Measurements from ENCODE around the gene MTIF3. TPM values are rescaled to one million over a fixed set of nuclear protein-coding genes. Genes with fewer than 3 reads are reported as not detected.

Gene MTIF3
- total RNA-seq, 2 donors from 2014 or later: 28.3 to 29.5 TPM

DNA sequence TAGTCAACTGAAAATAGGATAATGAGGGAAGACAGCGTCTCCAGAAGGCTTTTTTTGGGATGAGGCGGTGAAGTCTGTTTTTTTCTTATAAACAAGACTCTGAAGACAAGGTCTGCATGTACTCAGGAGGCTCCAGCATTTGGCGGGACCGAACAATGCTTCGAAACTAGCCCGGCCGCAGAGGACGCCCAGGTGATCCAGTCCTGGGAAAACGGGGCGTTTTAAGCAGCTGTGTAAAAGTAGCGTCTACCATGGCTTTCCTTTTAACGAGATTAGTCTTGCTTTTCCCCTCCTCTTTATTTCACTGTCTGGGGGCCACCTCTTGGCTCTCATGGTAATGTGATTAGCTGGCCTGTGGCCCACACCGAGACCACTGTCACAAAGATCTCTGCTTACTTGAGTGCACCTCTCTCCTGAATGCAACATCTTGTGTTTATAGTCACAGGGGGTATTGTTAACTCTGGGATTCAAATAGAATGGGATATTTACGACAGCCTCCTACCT, 55.3 kb downstream of the MTIF3 start:
- TF ChIP-seq, protein P1, sequence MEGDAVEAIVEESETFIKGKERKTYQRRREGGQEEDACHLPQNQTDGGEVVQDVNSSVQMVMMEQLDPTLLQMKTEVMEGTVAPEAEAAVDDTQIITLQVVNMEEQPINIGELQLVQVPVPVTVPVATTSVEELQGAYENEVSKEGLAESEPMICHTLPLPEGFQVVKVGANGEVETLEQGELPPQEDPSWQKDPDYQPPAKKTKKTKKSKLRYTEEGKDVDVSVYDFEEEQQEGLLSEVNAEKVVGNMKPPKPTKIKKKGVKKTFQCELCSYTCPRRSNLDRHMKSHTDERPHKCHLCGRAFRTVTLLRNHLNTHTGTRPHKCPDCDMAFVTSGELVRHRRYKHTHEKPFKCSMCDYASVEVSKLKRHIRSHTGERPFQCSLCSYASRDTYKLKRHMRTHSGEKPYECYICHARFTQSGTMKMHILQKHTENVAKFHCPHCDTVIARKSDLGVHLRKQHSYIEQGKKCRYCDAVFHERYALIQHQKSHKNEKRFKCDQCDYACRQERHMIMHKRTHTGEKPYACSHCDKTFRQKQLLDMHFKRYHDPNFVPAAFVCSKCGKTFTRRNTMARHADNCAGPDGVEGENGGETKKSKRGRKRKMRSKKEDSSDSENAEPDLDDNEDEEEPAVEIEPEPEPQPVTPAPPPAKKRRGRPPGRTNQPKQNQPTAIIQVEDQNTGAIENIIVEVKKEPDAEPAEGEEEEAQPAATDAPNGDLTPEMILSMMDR (IDR thresholded peaks at IDR 0.05): no peak
- no peak overlapping the region for H3K4me3 ChIP-seq
- ATAC-seq (ENCODE audit: insufficient number of reproducible peaks, low FRiP score, low read depth): no peak

DNA sequence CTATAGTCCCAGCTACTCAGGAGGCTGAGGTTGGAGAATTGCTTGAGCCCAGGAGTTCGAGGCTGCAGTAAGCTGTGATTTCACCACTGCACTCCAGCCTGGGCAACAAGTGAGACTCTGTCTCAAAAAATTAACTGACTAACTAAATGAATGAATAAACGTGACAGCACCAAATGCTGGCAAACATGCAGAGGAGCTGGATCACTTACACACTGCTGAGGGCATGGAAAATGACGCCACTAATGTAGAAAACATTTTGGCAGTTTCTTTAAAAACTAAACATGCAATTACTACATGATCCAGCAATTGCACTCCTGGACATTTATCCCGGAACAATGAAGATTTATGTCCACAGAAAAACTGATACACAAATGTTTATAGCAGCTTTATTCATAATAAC, 57.3 kb downstream of the MTIF3 start:
- Histone ChIP-seq H3K9me3 (no peaks in the 10 kb centered on the region), H3K36me3 (no peaks in the 10 kb centered on the region), H3K4me3 (no peak overlapping the region), H3K27ac (no peak overlapping the region), H3K27me3 (replicated peaks; ENCODE audit: insufficient read depth) (no peaks in the 10 kb centered on the region), H3K4me1 (ENCODE audit: control insufficient read depth in 1 of 2, low read depth in 2 of 2) (no peaks in the 10 kb centered on the region)
- ATAC-seq (ENCODE audit: insufficient number of reproducible peaks, low FRiP score, low read depth) (no peak), DNase-seq (ENCODE audit: low spot score) (no peak)
- TF ChIP-seq, protein P1 (IDR thresholded peaks at IDR 0.05): no peak

More for the DNA sequence above, 55.3 kb downstream of the MTIF3 start:
- no peak for DNase-seq (ENCODE audit: low spot score)
- Histone ChIP-seq H3K27ac (no peak overlapping the region), H3K36me3 (no peaks in the 10 kb centered on the region), H3K4me1 (ENCODE audit: control insufficient read depth in 1 of 2, low read depth in 2 of 2) (no peaks in the 10 kb centered on the region), H3K9me3 (no peaks in the 10 kb centered on the region), H3K27me3 (replicated peaks; ENCODE audit: insufficient read depth) (no peaks in the 10 kb centered on the region)

DNA sequence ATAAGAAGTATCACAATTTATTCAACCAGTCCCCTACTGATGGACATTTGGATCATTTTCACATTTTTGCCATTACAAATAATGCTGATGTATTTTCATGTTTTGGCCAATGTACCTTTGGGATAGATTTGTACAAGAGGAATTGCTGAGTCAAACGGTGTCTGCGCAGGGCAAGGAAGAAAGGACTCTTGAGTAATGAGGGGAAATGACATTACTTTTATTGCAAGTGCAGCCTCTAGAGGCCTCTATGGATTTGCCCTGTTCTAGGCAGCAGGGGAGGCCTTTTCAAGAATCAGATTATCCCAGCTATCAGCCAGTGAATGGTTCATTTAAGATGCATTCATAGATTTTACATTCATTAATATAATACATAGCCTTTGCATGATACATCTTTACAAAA, 58.9 kb downstream of the MTIF3 start:
- TF ChIP-seq, protein P1 (IDR thresholded peaks at IDR 0.05): no peak
- no peak overlapping the region for H3K4me3 ChIP-seq
- no peak for ATAC-seq (ENCODE audit: insufficient number of reproducible peaks, low FRiP score, low read depth)

DNA sequence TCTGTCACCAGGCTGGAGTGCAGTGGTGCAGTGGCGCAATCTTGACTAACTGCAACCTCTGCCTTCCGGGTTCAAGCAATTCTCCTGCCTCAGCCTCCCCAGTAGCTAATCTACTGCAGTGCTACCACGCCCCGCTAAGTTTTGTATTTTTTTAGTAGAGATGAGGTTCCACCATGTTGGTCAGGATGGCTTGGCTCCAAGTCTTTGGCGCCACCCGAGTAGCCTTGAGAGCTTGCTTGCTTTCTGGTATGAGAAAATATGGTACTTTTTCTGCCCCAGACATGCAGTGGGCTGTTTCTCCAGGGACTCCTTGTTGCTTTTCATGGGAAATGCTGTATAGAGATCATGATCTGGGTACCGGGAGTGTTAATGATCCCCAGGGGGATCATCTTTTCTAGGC, 60.5 kb downstream of the MTIF3 start:
- no peak overlapping the region for H3K4me3 ChIP-seq
- no peaks in the 10 kb centered on the region for H3K36me3 ChIP-seq
- no peaks in the 10 kb centered on the region for H3K4me1 ChIP-seq (ENCODE audit: control insufficient read depth in 1 of 2, low read depth in 2 of 2)
- no peak for ATAC-seq (ENCODE audit: insufficient number of reproducible peaks, low FRiP score, low read depth)
- H3K9me3 ChIP-seq: no peaks in the 10 kb centered on the region
- no peaks in the 10 kb centered on the region for H3K27me3 ChIP-seq (replicated peaks; ENCODE audit: insufficient read depth)
- TF ChIP-seq, protein P1 (IDR thresholded peaks at IDR 0.05): no peak
- no peak for DNase-seq (ENCODE audit: low spot score)
- no peak overlapping the region for H3K27ac ChIP-seq

More for the DNA sequence above, 58.9 kb downstream of the MTIF3 start:
- DNase-seq (ENCODE audit: low spot score): no peak
- H3K27ac ChIP-seq: no peak overlapping the region
- H3K36me3 ChIP-seq: no peaks in the 10 kb centered on the region
- H3K9me3 ChIP-seq: no peaks in the 10 kb centered on the region
- no peaks in the 10 kb centered on the region for H3K27me3 ChIP-seq (replicated peaks; ENCODE audit: insufficient read depth)
- no peaks in the 10 kb centered on the region for H3K4me1 ChIP-seq (ENCODE audit: control insufficient read depth in 1 of 2, low read depth in 2 of 2)

DNA sequence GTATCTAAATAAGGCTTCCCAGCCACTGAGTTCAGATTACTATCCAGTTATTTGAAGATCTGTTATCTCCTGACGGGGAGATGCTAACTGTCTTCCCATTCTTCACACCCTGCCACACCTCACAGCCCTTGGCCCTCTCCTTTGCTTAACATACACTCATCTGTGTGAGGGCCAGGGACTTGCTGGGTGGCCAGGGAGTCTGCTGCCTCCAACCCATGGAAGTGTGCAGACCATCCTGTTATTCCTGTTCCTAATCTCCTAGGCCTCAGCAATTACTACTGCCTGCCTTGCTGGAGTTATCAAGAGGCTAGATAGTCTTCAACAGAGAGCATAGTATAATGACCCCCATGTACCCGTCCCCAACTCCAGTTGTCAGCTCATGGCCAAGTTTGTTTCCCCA, 62.1 kb downstream of the MTIF3 start:
- Histone ChIP-seq H3K27ac (no peak overlapping the region), H3K27me3 (replicated peaks; ENCODE audit: insufficient read depth) (no peaks in the 10 kb centered on the region), H3K4me3 (no peak overlapping the region), H3K36me3 (no peaks in the 10 kb centered on the region), H3K9me3 (no peaks in the 10 kb centered on the region), H3K4me1 (ENCODE audit: control insufficient read depth in 1 of 2, low read depth in 2 of 2) (no peaks in the 10 kb centered on the region)
- TF ChIP-seq, protein P1 (IDR thresholded peaks at IDR 0.05): no peak
- no peak for ATAC-seq (ENCODE audit: insufficient number of reproducible peaks, low FRiP score, low read depth)
- no peak for DNase-seq (ENCODE audit: low spot score)

Other genes with a start within 250 kb of the MTIF3 start
- gene RPL21, start 199.0 kb downstream of the MTIF3 start, total RNA-seq: 100 to 1,000 TPM; 512 to 565 TPM
- 10 to 100 TPM; 57.6 to 81.6 TPM for gene RASL11A, start 179.7 kb downstream of the MTIF3 start, total RNA-seq
- 10 to 100 TPM; 70.4 to 86.4 TPM for gene GTF3A, start 25.9 kb downstream of the MTIF3 start, total RNA-seq
- 1 to 10 TPM; 7.1 to 7.6 TPM for gene LNX2, start 170.0 kb upstream of the MTIF3 start, total RNA-seq
- gene POLR1D, start 171.3 kb upstream of the MTIF3 start, total RNA-seq: 10 to 100 TPM; 89.0 to 95.7 TPM

Measured in thoracic aorta (tissue), 2 donors.